K562 (cell line): ENCODE data around the gene PTRHD1. TPM values are rescaled to one million over a fixed set of nuclear protein-coding genes. Genes with fewer than 3 reads are reported as not detected.

Experiments
- ATAC-seq: fragments of 200-7000 bp; cut with Tn5 transposase; 3 replicates; pipeline ENCODE4 v1.9.1; 2020; ENCODE audit warnings: moderate library complexity
- BruUV-seq: library from RNA; stranded (reverse); fragments of 400-500 nt; replicated peaks from 2 replicates; lab custom pipeline; 2021; lab: Mats Ljungman, UMichigan
- CTCF ChIA-PET: fragments of 300-600 bp; formaldehyde crosslinking; extraction: SDS; loops from one replicate; lab custom pipeline; 2021; ENCODE audit warnings: low intra/inter-chr PET ratio; lab: Yijun Ruan, JAX
- POLR2A ChIA-PET: fragments of 300-600, 350-650 bp; sonication (Branson Sonifier 250); formaldehyde crosslinking; extraction: SDS; loops from one replicate; lab custom pipeline; 2021; ENCODE audit warnings: antibody characterized with exemption, inconsistent platforms; lab: Yijun Ruan, JAX
- DNase-seq, 4 experiments: peaks; one replicate each; pipeline versions ENCODE4 v3.0.0 to v3.0.0-alpha.2; 2011 to 2018; ENCODE audit warnings: low spot score in 3 of 4, mixed read lengths in 3 of 4; ENCODE audit errors: extremely low read depth in 1 of 4
- FAIRE-seq: peaks from 2 replicates; lab custom pipeline; 2011; peaks lifted over from hg19 to GRCh38; lab: Jason Lieb, UNC
- H2AFZ ChIP-seq: 2 replicates; pipeline ENCODE4 v1.6.0; 2011; ENCODE audit warnings: low read depth, low read length, control low read depth, inconsistent platforms
- H3K27ac ChIP-seq: fragments of 200-600 bp; 3 replicates; pipeline ENCODE4 v1.8.0; 2011; ENCODE audit warnings: low read depth, mild to moderate bottlenecking, control low read depth, inconsistent platforms, low read length, moderate library complexity, mixed read lengths; ENCODE audit errors: extremely low read depth
- H3K27me3 ChIP-seq, 2 experiments: fragments of 300-600 bp in 1 of 2; 2 replicates in 1 of 2; 3 replicates in 1 of 2; pipeline versions ENCODE4 v1.6.0 to v1.8.0; 2011; ENCODE audit warnings: inconsistent platforms in 2 of 2, low read length in 2 of 2, mild to moderate bottlenecking in 1 of 2, mixed read lengths in 1 of 2, moderate library complexity in 1 of 2; ENCODE audit not compliant: control insufficient read depth in 2 of 2, insufficient read depth in 2 of 2
- H3K36me3 ChIP-seq: fragments of 300-600 bp; 3 replicates; pipeline ENCODE4 v1.8.0; 2011; ENCODE audit warnings: mild to moderate bottlenecking, low read length, inconsistent platforms; ENCODE audit not compliant: control insufficient read depth, insufficient read depth
- H3K4me1 ChIP-seq, 2 experiments: fragments of 200-600 bp in 1 of 2; replicated peaks in 1 of 2; 2 replicates in 1 of 2; 3 replicates in 1 of 2; pipeline versions ENCODE4 v1.5.1 to v1.8.0; 2011; ENCODE audit warnings: inconsistent platforms in 2 of 2, low read length in 2 of 2, mild to moderate bottlenecking in 1 of 2, mixed read lengths in 1 of 2, moderate library complexity in 1 of 2; ENCODE audit not compliant: control insufficient read depth in 2 of 2, insufficient read depth in 2 of 2
- H3K4me2 ChIP-seq: 2 replicates; pipeline ENCODE4 v1.6.1; 2011; ENCODE audit warnings: low read length, control low read depth, inconsistent platforms, mixed read lengths; ENCODE audit not compliant: insufficient read depth
- H3K4me3 ChIP-seq: fragments of 200-600 bp; sonication (generic), shearing (Covaris generic); 2 replicates; pipeline ENCODE4 v1.5.1; 2016; ENCODE audit warnings: control low read depth, inconsistent platforms
- H3K79me2 ChIP-seq: fragments of 200-600 bp; 3 replicates; pipeline ENCODE4 v1.8.0; 2011; ENCODE audit warnings: low read length, inconsistent platforms; ENCODE audit not compliant: control insufficient read depth, insufficient read depth
- H3K9ac ChIP-seq, 2 experiments: 2 replicates each; pipeline versions ENCODE4 v1.6.0 to v1.6.1; 2011; ENCODE audit warnings: low read depth in 2 of 2, low read length in 2 of 2, control low read depth in 1 of 2, inconsistent platforms in 1 of 2, mild to moderate bottlenecking in 1 of 2, mixed read lengths in 1 of 2; ENCODE audit not compliant: insufficient read depth in 1 of 2
- H3K9me1 ChIP-seq: one replicate; pipeline ENCODE4 v1.6.0; 2011; ENCODE audit warnings: inconsistent platforms, mild to moderate bottlenecking, low read length, moderate library complexity; ENCODE audit not compliant: control insufficient read depth, insufficient read depth
- H3K9me3 ChIP-seq: replicated peaks from 2 replicates; pipeline ENCODE4 v1.5.1; 2011; ENCODE audit warnings: low read depth, low read length, inconsistent platforms; ENCODE audit not compliant: control insufficient read depth, insufficient read depth
- H4K20me1 ChIP-seq: replicated peaks from 2 replicates; pipeline ENCODE4 v1.6.1; 2011; ENCODE audit warnings: low read length, inconsistent platforms, mixed read lengths; ENCODE audit not compliant: control insufficient read depth, insufficient read depth
- CTCF ChIP-seq, 3 experiments: IDR thresholded peaks in 2 of 3; conservative IDR thresholded peaks in 1 of 3; 2 replicates each; pipeline ENCODE4 v1.5.1; 2011 to 2012; ENCODE audit warnings: low read length in 3 of 3, mild to moderate bottlenecking in 3 of 3, control low read depth in 2 of 3, improper control_type of control experiment in 1 of 3, inconsistent platforms in 1 of 3, low read depth in 1 of 3, mixed read lengths in 1 of 3, moderate library complexity in 1 of 3; ENCODE audit not compliant: insufficient read depth in 2 of 3
- FIP1L1 ChIP-seq: fragments of 200-400 bp; formaldehyde crosslinking; IDR thresholded peaks from 2 replicates; pipeline ENCODE4 v1.6.1; 2018; ENCODE audit warnings: mild to moderate bottlenecking, low read depth, low read length; ENCODE audit not compliant: poor library complexity, severe bottlenecking
- FOSL1 ChIP-seq: fragments of 200-800 bp; sonication (Bioruptor generic); conservative IDR thresholded peaks from 2 replicates; pipeline ENCODE4 v1.6.1; 2016; ENCODE audit warnings: missing genetic modification characterization, missing compliant biosample characterization
- HDAC3 ChIP-seq: fragments of 450-650 bp; IDR thresholded peaks from 2 replicates; pipeline ENCODE4 v1.6.1; 2018; ENCODE audit warnings: borderline replicate concordance, mild to moderate bottlenecking, moderate library complexity; ENCODE audit not compliant: partially characterized antibody
- IRF9 ChIP-seq: fragments of 450-650 bp; IDR thresholded peaks from 2 replicates; pipeline ENCODE4 v1.6.1; 2016; ENCODE audit warnings: missing biosample characterization, missing genetic modification characterization
- JUND ChIP-seq, 2 experiments: IDR thresholded peaks; 2 replicates in 1 of 2; 3 replicates in 1 of 2; pipeline ENCODE4 v1.6.1; 2011; ENCODE audit warnings: borderline replicate concordance in 2 of 2, low read depth in 2 of 2, low read length in 2 of 2, improper control_type of control experiment in 1 of 2, missing biosample characterization in 1 of 2, missing genetic modification characterization in 1 of 2, missing genetic modification reagents in 1 of 2
- NFYB ChIP-seq: IDR thresholded peaks from 2 replicates; pipeline ENCODE4 v1.6.1; 2011; ENCODE audit warnings: mild to moderate bottlenecking, moderate library complexity; ENCODE audit not compliant: insufficient read length; ENCODE audit errors: extremely low read depth
- PYGO2 ChIP-seq: fragments of 450-650 bp; IDR thresholded peaks from 2 replicates; pipeline ENCODE4 v1.6.1; 2016; ENCODE audit warnings: mild to moderate bottlenecking, missing genetic modification characterization, moderate library complexity, missing compliant biosample characterization
- RFX1 ChIP-seq: fragments of 450-650 bp; IDR thresholded peaks from 2 replicates; pipeline ENCODE4 v1.6.1; 2016; ENCODE audit warnings: mild to moderate bottlenecking, moderate library complexity
- ZMIZ1 ChIP-seq, 2 experiments: fragments of 150-350 bp in 1 of 2; IDR thresholded peaks; 2 replicates each; pipeline ENCODE4 v1.6.1; 2012 to 2016; ENCODE audit warnings: low read depth in 2 of 2, low read length in 2 of 2, mild to moderate bottlenecking in 1 of 2, moderate library complexity in 1 of 2
- ZNF324 ChIP-seq: fragments of 250-450 bp; sonication (Bioruptor Pico); IDR thresholded peaks from 2 replicates; pipeline ENCODE4 v1.4.0; 2020; ENCODE audit warnings: mild to moderate bottlenecking
- ZNF740 ChIP-seq, 3 experiments: fragments of 200-800 bp in 1 of 3; sonication (Bioruptor generic) in 1 of 3; sonication (generic) in 1 of 3; formaldehyde crosslinking in 1 of 3; IDR thresholded peaks; 2 replicates each; pipeline versions ENCODE4 v1.6.1 to v1.8.0; 2016 to 2022; ENCODE audit warnings: mild to moderate bottlenecking in 2 of 3, missing compliant biosample characterization in 2 of 3, missing genetic modification characterization in 2 of 3, missing genetic modification reagents in 1 of 3
- WGBS: fragments of 100-300 bp; shearing (Covaris generic); methylation state at CpG from one replicate; pipeline ENCODE4 v1.1.6; 2016; ENCODE audit warnings: low coverage, mixed read lengths; ENCODE audit not compliant: insufficient coverage; ENCODE audit errors: missing lambda C conversion rate; 5-methylcytosine and 5-hydroxymethylcytosine counted together
- in situ Hi-C: fragments of 300-500 bp; cut with MboI; formaldehyde crosslinking; loops from 4 replicates; pipeline ENCODE4 v1.15.0; 2018; ENCODE audit warnings: inconsistent platforms, mixed read lengths
- intact Hi-C: fragments of 100-400 bp; cut with micrococcal nuclease; formaldehyde crosslinking; loops from 2 replicates; pipeline ENCODE4 v1.14.2; 2022
- polyA plus RNA-seq, 8 experiments: library from polyadenylated mRNA; depleted of rRNA in 4 of 8; stranded (reverse) in 5 of 8; unstranded in 3 of 8; fragments of >200 nt; fragmentation: Nextera tagmentation in 2 of 8; fragmentation: Illumina TruSeq in 1 of 8; extraction: Ambion mirVana in 2 of 8; extraction: Trizol in 1 of 8; gene quantifications; 2 replicates each; pipeline versions ENCODE4 v1.2.1 to v1.2.3, GENCODE V29; 2011 to 2014; ENCODE audit warnings: inconsistent platforms in 1 of 8, missing spikeins in 1 of 8
- total RNA-seq, 7 experiments: library from RNA; depleted of rRNA in 6 of 7; stranded (reverse); fragments of >200 nt in 6 of 7; fragmentation: Illumina TruSeq in 2 of 7; extraction: Trizol in 2 of 7; gene quantifications; 2 replicates each; pipeline versions ENCODE4 v1.2.1 to v1.2.3, GENCODE V29; 2011 to 2021; ENCODE audit warnings: low replicate concordance in 1 of 7

The PTRHD1 gene
- total and polyA plus RNA-seq, 9 of the 15 experiments (the other 6 are each of a cell fraction or from before 2014, with no cell fraction given): 15.8 to 83.2 (median 46.6) TPM

GRCh38 chr2:24768601-24769000 lies 24.6 kb downstream of the PTRHD1 start (continued):
- TF ChIP-seq CTCF (IDR thresholded peaks at IDR 0.05 in 2 of 3, conservative IDR thresholded peaks at IDR 0.05 in 1 of 3; ENCODE audit: insufficient read depth in 2 of 3, low read depth in 1 of 3, low read length in 3 of 3): no peak
- no peak for TF ChIP-seq NFYB
- no peak for TF ChIP-seq FIP1L1
- TF ChIP-seq ZMIZ1 (IDR thresholded peaks at IDR 0.05; ENCODE audit: low read depth in 2 of 2, low read length in 2 of 2): no peak

GRCh38 chr2:24768013-24768412 lies 25.2 kb downstream of the PTRHD1 start:
- Histone ChIP-seq H4K20me1 (no peaks in the 10 kb centered on the region), H3K27ac (no peak overlapping the region), H3K9me3 (no peaks in the 10 kb centered on the region), H3K27me3 (no peaks in the 10 kb centered on the region), H3K4me2 (no peak overlapping the region), H3K36me3 (peaks cover 21% of the 10 kb centered on the region), H3K4me1 (peaks cover 0 to 7% of the 10 kb centered on the region in 2 experiments; a peak in 2 of 5 replicates), H3K9ac (no peak overlapping the region), H3K9me1 (no peaks in the 10 kb centered on the region), H3K79me2 (no peaks in the 10 kb centered on the region), H2AFZ (no peak overlapping the region), H3K4me3 (no peak overlapping the region)
- in situ Hi-C loops: no loop called here
- intact Hi-C loops: no loop called here
- ATAC-seq: no peak
- DNase-seq: no peak
- BruUV-seq: no TSS peak
- ChIA-PET CTCF (no interaction called here), POLR2A (no interaction called here)
- 71% methylated on average over 5 of the region's 5 CpGs for WGBS
- no peak for FAIRE-seq
- TF ChIP-seq ZNF324: no peak
- TF ChIP-seq FOSL1 (tag): no peak
- no peak for TF ChIP-seq PYGO2 (tag)
- no peak for TF ChIP-seq RFX1
- TF ChIP-seq HDAC3: no peak
- TF ChIP-seq JUND (IDR thresholded peaks at IDR 0.05; ENCODE audit: borderline replicate concordance, low read depth, low read length): no peak
- TF ChIP-seq JUND (tag; IDR thresholded peaks at IDR 0.05; ENCODE audit: borderline replicate concordance, low read depth, low read length): no peak
- no peak for TF ChIP-seq IRF9
- no peak for TF ChIP-seq ZNF740 (CRISPR knock-in tag; IDR thresholded peaks at IDR 0.05)
- no peak for TF ChIP-seq ZNF740 (tag; IDR thresholded peaks at IDR 0.05)
